HEK293 (cell line): ENCODE results near the gene POU5F1.

Source experiments
- CTCF ChIA-PET: fragments of 350-600 bp; formaldehyde crosslinking; extraction: SDS; loops from one replicate; lab custom pipeline; 2021; ENCODE audit warnings: antibody characterized with exemption; lab: Yijun Ruan, JAX
- POLR2A ChIA-PET: fragments of 300-600 bp; formaldehyde crosslinking; extraction: SDS; loops from one replicate; lab custom pipeline; 2020; ENCODE audit warnings: antibody characterized with exemption, inconsistent platforms; lab: Yijun Ruan, JAX
- H3K27ac ChIP-seq: fragments of 200-500 bp; sonication (Bioruptor generic); 2 replicates; pipeline ENCODE4 v1.5.1; 2014; ENCODE audit warnings: low read depth, low read length, control low read depth, inconsistent platforms; ENCODE audit errors: extremely low read depth
- H3K36me3 ChIP-seq, 2 experiments: fragments of 200-500 bp in 1 of 2; sonication (Bioruptor generic) in 1 of 2; 1 replicate in 1 of 2; 2 replicates in 1 of 2; pipeline ENCODE4 v1.5.1; 2014 to 2017; ENCODE audit warnings: inconsistent platforms in 2 of 2, low read length in 2 of 2; ENCODE audit not compliant: control insufficient read depth in 2 of 2, insufficient read depth in 1 of 2
- H3K4me1 ChIP-seq: fragments of 200-500 bp; sonication (Bioruptor generic); 2 replicates; pipeline ENCODE4 v1.5.1; 2014; ENCODE audit warnings: mild to moderate bottlenecking, low read length, inconsistent platforms; ENCODE audit not compliant: control insufficient read depth, insufficient read depth
- H3K4me3 ChIP-seq: 2 replicates; pipeline ENCODE4 v1.5.1; 2011; ENCODE audit warnings: low read depth, mild to moderate bottlenecking, control low read depth, low read length, moderate library complexity
- H3K9me3 ChIP-seq: fragments of 200-500 bp; sonication (Bioruptor generic); 2 replicates; pipeline ENCODE4 v1.5.1; 2014; ENCODE audit warnings: low read depth, low read length, inconsistent platforms; ENCODE audit not compliant: control insufficient read depth, insufficient read depth
- BCL11A ChIP-seq: fragments of 450-650 bp; formaldehyde crosslinking; IDR thresholded peaks from 2 replicates; pipeline ENCODE4 v1.5.1; 2016; ENCODE audit warnings: low read depth, missing biosample characterization, missing genetic modification characterization
- KLF7 ChIP-seq: fragments of 450-650 bp; formaldehyde crosslinking; IDR thresholded peaks from 2 replicates; pipeline ENCODE4 v1.5.1; 2016; ENCODE audit warnings: missing biosample characterization, missing genetic modification characterization, borderline replicate concordance
- SCRT1 ChIP-seq: fragments of 450-650 bp; formaldehyde crosslinking; IDR thresholded peaks from 2 replicates; pipeline ENCODE4 v1.5.1; 2016; ENCODE audit warnings: missing biosample characterization, missing genetic modification characterization, borderline replicate concordance
- SP7 ChIP-seq: fragments of 450-650 bp; formaldehyde crosslinking; IDR thresholded peaks from 2 replicates; pipeline ENCODE4 v1.5.1; 2016; ENCODE audit warnings: missing biosample characterization, missing genetic modification characterization
- ZBTB48 ChIP-seq: fragments of 450-650 bp; formaldehyde crosslinking; IDR thresholded peaks from 2 replicates; pipeline ENCODE4 v1.5.1; 2016; ENCODE audit warnings: missing biosample characterization, missing genetic modification characterization
- ZNF140 ChIP-seq: fragments of 450-650 bp; formaldehyde crosslinking; IDR thresholded peaks from 2 replicates; pipeline ENCODE4 v1.5.1; 2016; ENCODE audit warnings: missing biosample characterization, missing genetic modification characterization
- ZNF24 ChIP-seq: fragments of 450-650 bp; formaldehyde crosslinking; IDR thresholded peaks from 2 replicates; pipeline ENCODE4 v1.5.1; 2016; ENCODE audit warnings: missing biosample characterization, missing genetic modification characterization
- ZNF311 ChIP-seq: fragments of 450-650 bp; formaldehyde crosslinking; IDR thresholded peaks from 2 replicates; pipeline ENCODE4 v1.5.1; 2017; ENCODE audit warnings: missing biosample characterization, missing genetic modification characterization, borderline replicate concordance
- ZNF350 ChIP-seq: fragments of 450-650 bp; formaldehyde crosslinking; IDR thresholded peaks from 2 replicates; pipeline ENCODE4 v1.5.0; 2017; ENCODE audit warnings: missing biosample characterization, mild to moderate bottlenecking, missing genetic modification characterization
- ZNF37A ChIP-seq: fragments of 450-650 bp; IDR thresholded peaks from 2 replicates; pipeline ENCODE4 v1.5.1; 2018; ENCODE audit warnings: missing biosample characterization, missing genetic modification characterization
- ZNF48 ChIP-seq: fragments of 450-650 bp; formaldehyde crosslinking; IDR thresholded peaks from 2 replicates; pipeline ENCODE4 v1.5.1; 2016; ENCODE audit warnings: missing biosample characterization, missing genetic modification characterization
- ZNF571 ChIP-seq: fragments of 450-650 bp; formaldehyde crosslinking; IDR thresholded peaks from 2 replicates; pipeline ENCODE4 v1.5.0; 2017; ENCODE audit warnings: missing biosample characterization, missing genetic modification characterization
- ZNF600 ChIP-seq: fragments of 450-650 bp; formaldehyde crosslinking; IDR thresholded peaks from 2 replicates; pipeline ENCODE4 v1.5.1; 2016; ENCODE audit warnings: missing biosample characterization, missing genetic modification characterization
- ZNF610 ChIP-seq: fragments of 450-650 bp; formaldehyde crosslinking; IDR thresholded peaks from 2 replicates; pipeline ENCODE4 v1.5.1; 2016; ENCODE audit warnings: missing biosample characterization, missing genetic modification characterization, borderline replicate concordance
- ZNF639 ChIP-seq: fragments of 450-650 bp; formaldehyde crosslinking; IDR thresholded peaks from 2 replicates; pipeline ENCODE4 v1.5.1; 2016; ENCODE audit warnings: missing biosample characterization, missing genetic modification characterization
- ZNF692 ChIP-seq: fragments of 450-650 bp; formaldehyde crosslinking; IDR thresholded peaks from 2 replicates; pipeline ENCODE4 v1.5.1; 2016; ENCODE audit warnings: missing biosample characterization, missing genetic modification characterization
- ZNF843 ChIP-seq: fragments of 450-650 bp; formaldehyde crosslinking; IDR thresholded peaks from 2 replicates; pipeline ENCODE4 v1.5.1; 2016; ENCODE audit warnings: missing biosample characterization, missing genetic modification characterization
- ZSCAN23 ChIP-seq: fragments of 450-650 bp; formaldehyde crosslinking; IDR thresholded peaks from 2 replicates; pipeline ENCODE4 v1.5.1; 2016; ENCODE audit warnings: missing biosample characterization, missing genetic modification characterization
- TF ChIP-seq, protein P1 (sequence below): fragments of 450-650 bp; IDR thresholded peaks from 2 replicates; pipeline ENCODE4 v1.5.1; 2018; ENCODE audit warnings: missing biosample characterization, mild to moderate bottlenecking, missing genetic modification characterization
- TF ChIP-seq, protein P2 (sequence below): fragments of 450-650 bp; formaldehyde crosslinking; IDR thresholded peaks from 2 replicates; pipeline ENCODE4 v1.5.1; 2016; ENCODE audit warnings: missing biosample characterization, missing genetic modification characterization

The POU5F1 gene

GRCh38 chr6:31210741-31211532, 40.5 kb upstream of the POU5F1 start (continued):
- no peak for TF ChIP-seq ZNF610 (tag by site-specific recombination)
- TF ChIP-seq ZNF692 (tag by site-specific recombination): no peak
- TF ChIP-seq SCRT1 (tag by site-specific recombination): no peak
- TF ChIP-seq ZNF600 (tag by site-specific recombination): no peak
- TF ChIP-seq, all 188 proteins: peak for 0

DNA sequence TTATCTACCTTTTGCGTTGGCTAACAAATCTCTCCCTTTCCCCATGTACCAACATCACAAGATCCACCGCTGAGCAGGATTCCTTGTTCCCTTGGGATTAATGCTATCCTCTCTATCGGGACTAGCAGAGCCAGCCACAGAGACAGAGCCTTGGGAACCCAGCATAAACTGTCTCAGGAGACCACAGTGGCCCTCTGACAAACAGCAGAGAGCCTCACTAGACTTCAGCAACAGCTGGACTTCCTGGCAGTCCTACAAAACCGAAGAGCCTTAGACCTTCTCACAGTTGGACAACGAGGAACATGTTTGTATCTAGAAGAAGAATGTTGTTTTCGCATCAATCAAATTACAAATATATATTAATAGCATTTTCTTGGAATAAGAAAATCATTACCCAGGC, 39.6 kb upstream of the POU5F1 start:
- no peak overlapping the region for H3K27ac ChIP-seq
- ChIA-PET CTCF (interaction anchor here (1.0 to 1.1 kb wide), 2 partner anchors 12 to 156 kb away, joined by 4 read pairs; no protein-coding TSS in a partner anchor), POLR2A (interaction anchor here (0.7 kb wide), 1 partner anchor 37 kb away, joined by 4 read pairs; no protein-coding TSS in a partner anchor)
- H3K4me1 ChIP-seq: no peaks in the 10 kb centered on the region
- H3K4me3 ChIP-seq: no peak overlapping the region
- TF ChIP-seq ZNF24 (tag by site-specific recombination) (no peak), ZNF639 (tag by site-specific recombination) (no peak), KLF7 (no peak), ZNF48 (tag by site-specific recombination) (no peak), ZNF140 (tag by site-specific recombination) (no peak), SP7 (tag by site-specific recombination) (no peak), ZNF350 (tag by site-specific recombination) (no peak), ZNF843 (tag by site-specific recombination) (no peak), ZNF311 (tag by site-specific recombination) (no peak), ZNF571 (tag by site-specific recombination) (no peak), ZBTB48 (tag by site-specific recombination) (no peak), BCL11A (tag by site-specific recombination) (no peak), ZNF37A (tag by site-specific recombination) (no peak), ZSCAN23 (tag by site-specific recombination) (no peak)
- TF ChIP-seq, protein P1, sequence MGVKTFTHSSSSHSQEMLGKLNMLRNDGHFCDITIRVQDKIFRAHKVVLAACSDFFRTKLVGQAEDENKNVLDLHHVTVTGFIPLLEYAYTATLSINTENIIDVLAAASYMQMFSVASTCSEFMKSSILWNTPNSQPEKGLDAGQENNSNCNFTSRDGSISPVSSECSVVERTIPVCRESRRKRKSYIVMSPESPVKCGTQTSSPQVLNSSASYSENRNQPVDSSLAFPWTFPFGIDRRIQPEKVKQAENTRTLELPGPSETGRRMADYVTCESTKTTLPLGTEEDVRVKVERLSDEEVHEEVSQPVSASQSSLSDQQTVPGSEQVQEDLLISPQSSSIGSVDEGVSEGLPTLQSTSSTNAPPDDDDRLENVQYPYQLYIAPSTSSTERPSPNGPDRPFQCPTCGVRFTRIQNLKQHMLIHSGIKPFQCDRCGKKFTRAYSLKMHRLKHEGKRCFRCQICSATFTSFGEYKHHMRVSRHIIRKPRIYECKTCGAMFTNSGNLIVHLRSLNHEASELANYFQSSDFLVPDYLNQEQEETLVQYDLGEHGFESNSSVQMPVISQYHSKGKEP (tag by site-specific recombination): no peak
- TF ChIP-seq, protein P2, sequence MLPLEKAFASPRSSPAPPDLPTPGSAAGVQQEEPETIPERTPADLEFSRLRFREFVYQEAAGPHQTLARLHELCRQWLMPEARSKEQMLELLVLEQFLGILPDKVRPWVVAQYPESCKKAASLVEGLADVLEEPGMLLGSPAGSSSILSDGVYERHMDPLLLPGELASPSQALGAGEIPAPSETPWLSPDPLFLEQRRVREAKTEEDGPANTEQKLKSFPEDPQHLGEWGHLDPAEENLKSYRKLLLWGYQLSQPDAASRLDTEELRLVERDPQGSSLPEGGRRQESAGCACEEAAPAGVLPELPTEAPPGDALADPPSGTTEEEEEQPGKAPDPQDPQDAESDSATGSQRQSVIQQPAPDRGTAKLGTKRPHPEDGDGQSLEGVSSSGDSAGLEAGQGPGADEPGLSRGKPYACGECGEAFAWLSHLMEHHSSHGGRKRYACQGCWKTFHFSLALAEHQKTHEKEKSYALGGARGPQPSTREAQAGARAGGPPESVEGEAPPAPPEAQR: no peak
- TF ChIP-seq, all 188 proteins: peak for 0
- Histone ChIP-seq H3K36me3 (no peaks in the 10 kb centered on the region), H3K9me3 (no peaks in the 10 kb centered on the region)
